Thoracic aorta (tissue), 2 donors: ENCODE results near the gene BBS5. TPM values are rescaled to one million over a fixed set of nuclear protein-coding genes. Genes with fewer than 3 reads are reported as not detected.

Experiments
- ATAC-seq: fragments of 150-250 bp; one replicate; pipeline ENCODE4 v1.8.0; 2017; ENCODE audit warnings: low read depth; ENCODE audit not compliant: insufficient number of reproducible peaks, low FRiP score
- DNase-seq: peaks from one replicate; pipeline ENCODE4 v3.0.0-alpha.2; 2020; ENCODE audit warnings: low spot score
- H3K27ac ChIP-seq, 2 donors: fragments of 200-600 bp; sonication (generic); 1 replicate in 1 of 2; 2 replicates in 1 of 2; pipeline ENCODE4 v1.5.1; 2016; ENCODE audit warnings: mild to moderate bottlenecking in 2 of 2, moderate library complexity in 2 of 2
- H3K27me3 ChIP-seq: fragments of 200-600 bp; sonication (generic); replicated peaks from 2 replicates; pipeline ENCODE4 v1.6.0; 2016; ENCODE audit warnings: mild to moderate bottlenecking; ENCODE audit not compliant: insufficient read depth
- H3K36me3 ChIP-seq: fragments of 200-600 bp; sonication (generic); one replicate; pipeline ENCODE4 v1.5.1; 2016
- H3K4me1 ChIP-seq, 2 donors: fragments of 200-600 bp; sonication (generic); 1 replicate in 1 of 2; 2 replicates in 1 of 2; pipeline versions ENCODE4 v1.5.1 to v1.6.0; 2016; ENCODE audit warnings: low read depth in 2 of 2, mild to moderate bottlenecking in 1 of 2; ENCODE audit not compliant: control insufficient read depth in 1 of 2
- H3K4me3 ChIP-seq: fragments of 200-600 bp; sonication (generic); 2 replicates; pipeline ENCODE4 v1.5.1; 2016; ENCODE audit warnings: mild to moderate bottlenecking
- H3K9me3 ChIP-seq: fragments of 200-600 bp; sonication (generic); 2 replicates; pipeline ENCODE4 v1.5.1; 2016
- CTCF ChIP-seq: fragments of 200-600 bp; sonication (generic); IDR thresholded peaks from one replicate; pipeline ENCODE4 v1.5.1; 2019; ENCODE audit warnings: antibody characterized with exemption
- total RNA-seq, 2 donors: library from RNA; depleted of rRNA; stranded (reverse); fragments of >200 nt; gene quantifications; one replicate each; pipeline versions ENCODE4 v1.1.0 to v1.2.3, GENCODE V29; 2016

BBS5 gene
- total RNA-seq, 2 donors from 2014 or later: 13.6 to 21.1 TPM

GRCh38 chr2:169476459-169476858 lies 2.8 kb upstream of the BBS5 start:
- no peaks in the 10 kb centered on the region for H3K36me3 ChIP-seq
- no peaks in the 10 kb centered on the region for H3K27me3 ChIP-seq
- H3K27ac ChIP-seq: no peak overlapping the region
- H3K4me3 ChIP-seq: no peak overlapping the region
- H3K9me3 ChIP-seq: no peaks in the 10 kb centered on the region
- no peak for DNase-seq
- ATAC-seq: no peak
- no peak for TF ChIP-seq CTCF
- peaks cover 8 to 9% of the 10 kb centered on the region in 2 donors for H3K4me1 ChIP-seq

- no peak for TF ChIP-seq CTCF
- H3K27ac ChIP-seq: no peak overlapping the region
- peak; percentile 49 for ATAC-seq
Measured at GRCh38 chr2:169478339-169478738, 955 bp upstream of the BBS5 start.

GRCh38 chr2:169478745-169479256 lies 493 bp upstream of the BBS5 start:
- peak overlapping the region; percentile 65 to 70 for H3K27ac ChIP-seq
- no peak for ATAC-seq
- peaks cover 3% of the 10 kb centered on the region for H3K36me3 ChIP-seq

More at GRCh38 chr2:169478339-169478738, 955 bp upstream of the BBS5 start:
- no peak for DNase-seq
- H3K9me3 ChIP-seq: no peaks in the 10 kb centered on the region
- H3K4me1 ChIP-seq: peaks cover 8 to 9% of the 10 kb centered on the region in 2 donors
- H3K36me3 ChIP-seq: no peaks in the 10 kb centered on the region
- no peaks in the 10 kb centered on the region for H3K27me3 ChIP-seq
- peak overlapping the region; percentile 89 for H3K4me3 ChIP-seq

GRCh38 chr2:169480079-169480465 lies 778 bp downstream of the BBS5 start:
- no peaks in the 10 kb centered on the region for H3K9me3 ChIP-seq
- H3K4me3 ChIP-seq: peak overlapping the region; percentile 89
- ATAC-seq (no peak), DNase-seq (no peak)
- TF ChIP-seq CTCF: no peak
- peaks cover 6% of the 10 kb centered on the region for H3K36me3 ChIP-seq
- H3K27me3 ChIP-seq: no peaks in the 10 kb centered on the region
- peaks cover 8 to 9% of the 10 kb centered on the region in 2 donors for H3K4me1 ChIP-seq
- H3K27ac ChIP-seq: peak overlapping the region; percentile 65 to 70

More at GRCh38 chr2:169478745-169479256, 493 bp upstream of the BBS5 start:
- Histone ChIP-seq H3K4me1 (peaks cover 8 to 9% of the 10 kb centered on the region in 2 donors), H3K9me3 (no peaks in the 10 kb centered on the region), H3K4me3 (peak overlapping the region; percentile 89), H3K27me3 (no peaks in the 10 kb centered on the region)
- DNase-seq: no peak
- no peak for TF ChIP-seq CTCF

- Histone ChIP-seq H3K36me3 (peaks cover 9% of the 10 kb centered on the region), H3K27me3 (no peaks in the 10 kb centered on the region), H3K9me3 (no peaks in the 10 kb centered on the region), H3K4me1 (no peaks in the 10 kb centered on the region), H3K27ac (no peak overlapping the region), H3K4me3 (no peak overlapping the region)
- no peak for DNase-seq
- ATAC-seq: no peak
- no peak for TF ChIP-seq CTCF
Measured at GRCh38 chr2:169485650-169486138, 6.4 kb downstream of the BBS5 start.
